KMS-11 (cell line): ENCODE measurements around the gene ZNF140.
A peak's percentile ranks its signal among the peaks of the same experiment; 100 is the strongest.

Experiments
- H2AFZ ChIP-seq: fragments of 200-600 bp; sonication (generic); 2 replicates; pipeline ENCODE4 v1.6.1; 2016; ENCODE audit warnings: antibody characterized with exemption, mixed run types, low read depth
- H3K27ac ChIP-seq: fragments of 200-600 bp; sonication (generic); 2 replicates; pipeline ENCODE4 v1.6.1; 2016; ENCODE audit warnings: mild to moderate bottlenecking, mixed run types
- H3K27me3 ChIP-seq: fragments of 200-600 bp; sonication (generic); 2 replicates; pipeline ENCODE4 v1.6.1; 2017; ENCODE audit warnings: mild to moderate bottlenecking, low read depth, mixed run types, moderate library complexity; ENCODE audit not compliant: insufficient read depth
- H3K36me3 ChIP-seq: fragments of 200-600 bp; sonication (generic); 2 replicates; pipeline ENCODE4 v1.6.1; 2017; ENCODE audit warnings: mild to moderate bottlenecking, mixed run types; ENCODE audit not compliant: insufficient read depth
- H3K4me1 ChIP-seq: fragments of 200-600 bp; sonication (generic); 2 replicates; pipeline ENCODE4 v1.6.1; 2016; ENCODE audit warnings: mild to moderate bottlenecking, low read depth, mixed run types; ENCODE audit not compliant: poor library complexity, severe bottlenecking
- H3K4me2 ChIP-seq: fragments of 200-600 bp; sonication (generic); 2 replicates; pipeline ENCODE4 v1.7.0; 2016; ENCODE audit warnings: mild to moderate bottlenecking, mixed run types
- H3K4me3 ChIP-seq: fragments of 200-600 bp; sonication (generic); IDR thresholded peaks from 2 replicates; pipeline ENCODE4 v1.6.1; 2017; ENCODE audit warnings: low read depth, low read length, mixed read lengths; ENCODE audit not compliant: insufficient read depth
- H3K79me2 ChIP-seq: fragments of 200-600 bp; sonication (generic); 2 replicates; pipeline ENCODE4 v1.6.1; 2016; ENCODE audit warnings: low read depth, mixed run types; ENCODE audit not compliant: insufficient read depth
- H3K9ac ChIP-seq: fragments of 200-600 bp; sonication (generic); 2 replicates; pipeline ENCODE4 v1.6.1; 2016; ENCODE audit warnings: mild to moderate bottlenecking, mixed run types
- H4K20me1 ChIP-seq: fragments of 200-600 bp; sonication (generic); 2 replicates; pipeline ENCODE4 v1.6.1; 2016; ENCODE audit warnings: mild to moderate bottlenecking, mixed run types; ENCODE audit not compliant: insufficient read depth
- TF ChIP-seq, protein P1 (sequence below): fragments of 200-600 bp; sonication (generic); conservative IDR thresholded peaks from 2 replicates; pipeline ENCODE4 v1.6.1; 2017; ENCODE audit warnings: low read depth, mild to moderate bottlenecking, antibody characterized with exemption, low read length, moderate library complexity, mixed read lengths

Gene ZNF140

DNA sequence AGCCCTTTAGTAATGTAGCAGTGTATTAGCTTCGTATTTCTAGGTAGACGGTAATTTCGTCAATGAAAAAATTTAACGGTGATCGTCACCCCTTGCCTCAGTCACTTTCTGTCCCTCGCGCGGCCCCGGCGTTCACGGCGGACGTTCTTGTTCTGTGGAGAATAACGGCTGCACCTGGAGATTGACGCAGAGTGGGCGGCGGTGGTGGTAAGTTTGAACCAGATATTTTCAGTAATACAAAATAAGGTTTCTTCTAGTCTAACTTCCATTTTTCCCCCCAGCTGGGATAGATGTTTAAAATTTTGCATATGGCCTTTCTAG is 50.0 kb downstream of the ZNF140 start:
- Histone ChIP-seq H3K4me3 (no peak overlapping the region), H3K36me3 (no peaks in the 10 kb centered on the region)
- TF ChIP-seq, protein P1, sequence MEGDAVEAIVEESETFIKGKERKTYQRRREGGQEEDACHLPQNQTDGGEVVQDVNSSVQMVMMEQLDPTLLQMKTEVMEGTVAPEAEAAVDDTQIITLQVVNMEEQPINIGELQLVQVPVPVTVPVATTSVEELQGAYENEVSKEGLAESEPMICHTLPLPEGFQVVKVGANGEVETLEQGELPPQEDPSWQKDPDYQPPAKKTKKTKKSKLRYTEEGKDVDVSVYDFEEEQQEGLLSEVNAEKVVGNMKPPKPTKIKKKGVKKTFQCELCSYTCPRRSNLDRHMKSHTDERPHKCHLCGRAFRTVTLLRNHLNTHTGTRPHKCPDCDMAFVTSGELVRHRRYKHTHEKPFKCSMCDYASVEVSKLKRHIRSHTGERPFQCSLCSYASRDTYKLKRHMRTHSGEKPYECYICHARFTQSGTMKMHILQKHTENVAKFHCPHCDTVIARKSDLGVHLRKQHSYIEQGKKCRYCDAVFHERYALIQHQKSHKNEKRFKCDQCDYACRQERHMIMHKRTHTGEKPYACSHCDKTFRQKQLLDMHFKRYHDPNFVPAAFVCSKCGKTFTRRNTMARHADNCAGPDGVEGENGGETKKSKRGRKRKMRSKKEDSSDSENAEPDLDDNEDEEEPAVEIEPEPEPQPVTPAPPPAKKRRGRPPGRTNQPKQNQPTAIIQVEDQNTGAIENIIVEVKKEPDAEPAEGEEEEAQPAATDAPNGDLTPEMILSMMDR, result no peak

GRCh38 chr12:133135747-133136146 is 55.0 kb downstream of the ZNF140 start:
- TF ChIP-seq, protein P1, result no peak
- no peaks in the 10 kb centered on the region for H3K4me1 ChIP-seq
- no peak overlapping the region for H2AFZ ChIP-seq
- H3K27me3 ChIP-seq, result no peaks in the 10 kb centered on the region
- H3K4me2 ChIP-seq, result no peak overlapping the region
- no peaks in the 10 kb centered on the region for H3K36me3 ChIP-seq
- H3K79me2 ChIP-seq, result no peaks in the 10 kb centered on the region
- H4K20me1 ChIP-seq, result no peaks in the 10 kb centered on the region
- no peak overlapping the region for H3K27ac ChIP-seq
- H3K9ac ChIP-seq, result no peak overlapping the region
- H3K4me3 ChIP-seq, result no peak overlapping the region

More for the DNA sequence above, 50.0 kb downstream of the ZNF140 start:
- H2AFZ ChIP-seq, result peak overlapping the region; percentile 73
- no peaks in the 10 kb centered on the region for H4K20me1 ChIP-seq
- H3K4me2 ChIP-seq, result peak overlapping the region; percentile 56
- H3K27ac ChIP-seq, result peak overlapping the region; percentile 78
- H3K79me2 ChIP-seq, result no peaks in the 10 kb centered on the region
- peak overlapping the region; percentile 50; the same call in 1 of the 2 replicates for H3K9ac ChIP-seq
- no peaks in the 10 kb centered on the region for H3K4me1 ChIP-seq
- no peaks in the 10 kb centered on the region for H3K27me3 ChIP-seq

GRCh38 chr12:133145981-133146380 is 65.3 kb downstream of the ZNF140 start:
- no peaks in the 10 kb centered on the region for H3K36me3 ChIP-seq
- no peaks in the 10 kb centered on the region for H4K20me1 ChIP-seq
- no peak overlapping the region for H3K4me2 ChIP-seq
- H3K79me2 ChIP-seq, result no peaks in the 10 kb centered on the region
- no peaks in the 10 kb centered on the region for H3K27me3 ChIP-seq
- no peak overlapping the region for H2AFZ ChIP-seq
- no peaks in the 10 kb centered on the region for H3K4me1 ChIP-seq
- TF ChIP-seq, protein P1, result no peak
- no peak overlapping the region for H3K4me3 ChIP-seq
- no peak overlapping the region for H3K9ac ChIP-seq
- no peak overlapping the region for H3K27ac ChIP-seq

- no peak overlapping the region for H2AFZ ChIP-seq
- no peaks in the 10 kb centered on the region for H4K20me1 ChIP-seq
- TF ChIP-seq, protein P1, result no peak
- H3K27ac ChIP-seq, result no peak overlapping the region
- H3K4me3 ChIP-seq, result no peak overlapping the region
- no peaks in the 10 kb centered on the region for H3K4me1 ChIP-seq
- no peak overlapping the region for H3K4me2 ChIP-seq
- no peak overlapping the region for H3K9ac ChIP-seq
- no peaks in the 10 kb centered on the region for H3K36me3 ChIP-seq
- no peaks in the 10 kb centered on the region for H3K27me3 ChIP-seq
- H3K79me2 ChIP-seq, result no peaks in the 10 kb centered on the region
These were observed 75.5 kb downstream of the ZNF140 start for GRCh38 chr12:133156125-133156690.
